Endometrial microvascular endothelial cells (primary cell): Measurements from ENCODE around the gene ZNF419. TPM values are rescaled to one million over a fixed set of nuclear protein-coding genes. Genes with fewer than 3 reads are reported as not detected.
"Not testable (repeated sequence)": the region's sequence is repeated elsewhere in the genome, so short reads cannot be mapped to it uniquely, and the experiment has no call there.

ENCODE experiments used
- in situ Hi-C: cut with HindIII; loops from 2 replicates; pipeline ENCODE4 v1.10.0; 2017; ENCODE audit warnings: low sequenced_read_pairs, low pct_unique_long_range_greater_than_20kb; ENCODE audit errors: inconsistent ontology term
- total RNA-seq: library from RNA; depleted of rRNA; stranded (reverse); fragments of >200 nt; gene quantifications from one replicate; pipeline ENCODE4 v1.2.3, GENCODE V29; 2015; ENCODE audit errors: inconsistent ontology term

Gene ZNF419
- total RNA-seq, 1 donor from 2014 or later, result 5.9 TPM

DNA sequence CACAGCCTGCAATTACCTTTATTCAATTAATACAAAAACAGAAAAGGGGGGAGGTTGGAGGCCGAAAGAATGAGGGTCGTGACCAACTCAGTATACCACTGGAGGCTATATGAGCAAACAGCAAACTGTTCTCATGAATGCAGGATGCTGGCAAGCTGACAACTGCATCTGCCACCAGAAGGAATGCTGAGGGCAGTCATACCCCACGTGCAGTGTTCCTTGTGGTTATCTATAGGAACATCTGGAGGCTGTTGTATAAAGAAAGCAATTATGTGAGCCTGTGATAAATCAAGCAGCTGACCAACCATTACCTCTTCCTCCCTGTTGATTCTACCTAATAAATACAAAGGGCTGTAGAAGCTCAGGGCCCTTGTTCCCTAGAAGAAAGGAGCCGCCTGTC, 30.5 kb downstream of the ZNF419 start:
- in situ Hi-C loops, result not testable (repeated sequence)

DNA sequence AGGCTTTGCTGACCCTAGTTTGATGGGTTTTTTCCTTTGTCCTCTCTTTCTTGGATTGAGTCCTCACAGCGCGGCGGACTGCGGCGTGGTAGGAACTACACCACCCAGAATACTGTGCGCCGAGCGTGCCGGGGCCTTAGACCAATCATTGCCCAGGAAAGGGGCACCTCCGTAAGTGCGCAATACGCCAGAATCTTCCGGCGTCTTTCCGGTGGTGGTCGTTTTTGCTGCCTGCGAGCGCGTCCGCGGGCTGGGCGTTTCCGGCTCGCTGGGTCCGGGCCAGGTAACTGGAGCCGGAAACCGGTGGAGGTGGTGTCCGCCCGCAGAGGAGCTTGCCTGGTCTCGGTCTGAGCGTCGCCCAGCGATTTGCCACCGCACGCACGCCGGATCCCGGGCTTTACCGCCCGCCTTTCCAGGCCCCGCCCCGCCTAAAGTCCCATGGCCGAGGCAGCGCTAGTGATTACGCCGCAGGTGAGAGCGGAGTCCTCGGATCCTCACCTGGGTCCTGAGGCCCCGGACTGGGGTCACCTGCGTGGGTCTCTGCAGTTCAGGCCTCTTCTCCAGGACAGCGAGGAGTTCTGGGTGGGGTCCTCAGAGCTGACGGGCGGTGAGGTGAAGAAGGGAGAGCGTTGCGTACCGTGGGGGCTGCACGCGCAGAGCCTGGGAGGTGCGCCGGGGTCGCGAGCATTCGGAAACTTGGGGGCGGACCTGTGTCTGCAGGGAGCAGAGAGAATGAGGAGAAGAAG, 39.8 kb downstream of the ZNF419 start, which contains the start of gene ZNF549:
TSS of gene ZNF549 (plus strand) at position 221 of the 746 bp plus-strand sequence. CDS start at position 439, 218 bp downstream.
- in situ Hi-C loops, result no loop called here

DNA sequence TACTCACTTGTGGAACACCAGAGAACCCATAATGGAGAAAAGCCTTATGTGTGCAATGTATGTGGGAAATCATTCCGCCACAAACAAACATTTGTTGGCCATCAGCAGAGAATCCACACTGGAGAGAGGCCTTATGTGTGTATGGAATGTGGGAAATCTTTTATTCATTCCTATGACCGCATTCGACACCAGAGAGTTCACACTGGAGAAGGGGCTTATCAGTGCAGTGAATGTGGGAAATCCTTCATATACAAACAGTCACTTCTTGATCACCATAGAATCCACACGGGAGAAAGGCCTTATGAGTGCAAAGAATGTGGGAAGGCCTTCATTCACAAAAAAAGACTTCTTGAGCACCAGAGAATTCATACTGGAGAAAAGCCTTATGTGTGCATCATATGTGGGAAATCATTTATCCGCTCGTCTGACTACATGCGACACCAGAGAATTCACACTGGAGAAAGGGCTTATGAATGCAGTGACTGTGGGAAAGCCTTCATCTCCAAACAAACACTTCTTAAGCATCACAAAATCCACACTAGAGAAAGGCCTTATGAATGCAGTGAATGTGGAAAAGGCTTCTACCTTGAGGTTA, 50.5 kb downstream of the ZNF419 start:
- in situ Hi-C loops, result no loop called here

Other genes with a start within 250 kb of the ZNF419 start
- 4.6 TPM for gene ZNF805, start 247.1 kb upstream of the ZNF419 start, total RNA-seq
- 13.5 TPM for gene ZNF460, start 207.3 kb upstream of the ZNF419 start, total RNA-seq
- gene ZNF543, start 167.3 kb upstream of the ZNF419 start, total RNA-seq, result 6.8 TPM
- gene ZNF304, start 136.5 kb upstream of the ZNF419 start, total RNA-seq, result 5.2 TPM
- gene TRAPPC2B, start 124.2 kb upstream of the ZNF419 start, total RNA-seq, result 12.8 TPM
- gene ZNF547, start 124.2 kb upstream of the ZNF419 start, total RNA-seq, result 2.1 TPM
- gene ZNF548, start 97.9 kb upstream of the ZNF419 start, total RNA-seq, result 7.5 TPM
- 4.5 TPM for gene ZNF17, start 76.6 kb upstream of the ZNF419 start, total RNA-seq
- gene ZNF749, start 52.4 kb upstream of the ZNF419 start, total RNA-seq, result 6.3 TPM
- not detected for gene VN1R1, start 30.6 kb upstream of the ZNF419 start, total RNA-seq
- 4.7 TPM for gene ZNF772, start 10.2 kb upstream of the ZNF419 start, total RNA-seq
- gene ZNF773, start 12.2 kb downstream of the ZNF419 start, total RNA-seq, result 2.0 TPM
- 1.0 TPM for gene ZNF549, start 39.6 kb downstream of the ZNF419 start, total RNA-seq
- gene ZNF550, start 72.1 kb downstream of the ZNF419 start, total RNA-seq, result 3.1 TPM
- gene ZNF416, start 91.2 kb downstream of the ZNF419 start, total RNA-seq, result 2.5 TPM
- 0.28 TPM for gene ZIK1, start 96.4 kb downstream of the ZNF419 start, total RNA-seq
- 14.5 TPM for gene ZNF530, start 112.1 kb downstream of the ZNF419 start, total RNA-seq
- gene ZNF134, start 126.5 kb downstream of the ZNF419 start, total RNA-seq, result 5.9 TPM
- gene ZNF211, start 145.4 kb downstream of the ZNF419 start, total RNA-seq, result 1.7 TPM
- gene ZSCAN4, start 181.2 kb downstream of the ZNF419 start, total RNA-seq, result not detected
- 5.1 TPM for gene ZNF551, start 194.2 kb downstream of the ZNF419 start, total RNA-seq
- under 0.01 TPM for gene ZNF154, start 221.5 kb downstream of the ZNF419 start, total RNA-seq
- 4.1 TPM for gene ZNF671, start 239.9 kb downstream of the ZNF419 start, total RNA-seq